Vagina (tissue), 2 donors: ENCODE results near the gene LMNTD2. TPM values are rescaled to one million over a fixed set of nuclear protein-coding genes. Genes with fewer than 3 reads are reported as not detected.

Experiments
- DNase-seq, 2 donors: peaks; one replicate each; pipeline ENCODE4 v3.0.0-alpha.2; 2017; ENCODE audit errors: extremely low spot score in 2 of 2
- H3K27ac ChIP-seq: fragments of 200-600 bp; sonication (generic); one replicate; pipeline ENCODE4 v1.5.1; 2019
- H3K27me3 ChIP-seq: fragments of 200-600 bp; sonication (generic); one replicate; pipeline ENCODE4 v1.5.1; 2019
- H3K36me3 ChIP-seq, 2 donors: fragments of 200-600 bp; sonication (generic); one replicate each; pipeline ENCODE4 v1.5.1; 2017 to 2019
- H3K4me1 ChIP-seq: fragments of 200-600 bp; sonication (generic); one replicate; pipeline ENCODE4 v1.5.1; 2019
- H3K4me3 ChIP-seq, 2 donors: fragments of 200-600 bp; sonication (generic); 1 replicate in 1 of 2; 2 replicates in 1 of 2; pipeline ENCODE4 v1.5.1; 2016 to 2019
- H3K9me3 ChIP-seq: fragments of 200-600 bp; sonication (generic); one replicate; pipeline ENCODE4 v1.5.1; 2019
- POLR2A ChIP-seq, 2 donors: fragments of 450-650 bp; IDR thresholded peaks; one replicate each; pipeline ENCODE4 v1.6.1; 2017; ENCODE audit warnings: antibody characterized with exemption in 2 of 2, mild to moderate bottlenecking in 2 of 2, moderate library complexity in 2 of 2
- POLR2AphosphoS5 ChIP-seq, 2 donors: sonication (generic); formaldehyde crosslinking; IDR thresholded peaks; one replicate each; pipeline ENCODE4 v1.9.0; 2017; ENCODE audit warnings: antibody characterized with exemption in 2 of 2, mild to moderate bottlenecking in 2 of 2, low read depth in 1 of 2; ENCODE audit not compliant: insufficient read depth in 1 of 2
- intact Hi-C: fragments of 100-400 bp; cut with DNase I; formaldehyde crosslinking; loops from one replicate; pipeline ENCODE4 v1.15.1; 2023
- total RNA-seq: library from RNA; depleted of rRNA; stranded (reverse); fragments of >200 nt; gene quantifications from one replicate; pipeline ENCODE4 v1.2.3, GENCODE V29; 2016
- TF ChIP-seq, protein P1 (sequence below), 3 experiments: fragments of 450-650 bp in 2 of 3; fragments of 200-600 bp in 1 of 3; sonication (generic) in 1 of 3; IDR thresholded peaks; one replicate each; pipeline ENCODE4 v1.5.1; 2017 to 2019; ENCODE audit warnings: antibody characterized with exemption in 3 of 3, mild to moderate bottlenecking in 2 of 3, moderate library complexity in 2 of 3

LMNTD2 gene
- total RNA-seq, 1 donor from 2014 or later: 1.7 TPM

GRCh38 chr11:569158-569885 is 8.8 kb upstream of the LMNTD2 start:
- TF ChIP-seq POLR2AphosphoS5 (IDR thresholded peaks at IDR 0.05; ENCODE audit: insufficient read depth in 1 of 2, low read depth in 1 of 2) (no peak), POLR2A (IDR thresholded peaks at IDR 0.05) (no peak)
- TF ChIP-seq, protein P1, sequence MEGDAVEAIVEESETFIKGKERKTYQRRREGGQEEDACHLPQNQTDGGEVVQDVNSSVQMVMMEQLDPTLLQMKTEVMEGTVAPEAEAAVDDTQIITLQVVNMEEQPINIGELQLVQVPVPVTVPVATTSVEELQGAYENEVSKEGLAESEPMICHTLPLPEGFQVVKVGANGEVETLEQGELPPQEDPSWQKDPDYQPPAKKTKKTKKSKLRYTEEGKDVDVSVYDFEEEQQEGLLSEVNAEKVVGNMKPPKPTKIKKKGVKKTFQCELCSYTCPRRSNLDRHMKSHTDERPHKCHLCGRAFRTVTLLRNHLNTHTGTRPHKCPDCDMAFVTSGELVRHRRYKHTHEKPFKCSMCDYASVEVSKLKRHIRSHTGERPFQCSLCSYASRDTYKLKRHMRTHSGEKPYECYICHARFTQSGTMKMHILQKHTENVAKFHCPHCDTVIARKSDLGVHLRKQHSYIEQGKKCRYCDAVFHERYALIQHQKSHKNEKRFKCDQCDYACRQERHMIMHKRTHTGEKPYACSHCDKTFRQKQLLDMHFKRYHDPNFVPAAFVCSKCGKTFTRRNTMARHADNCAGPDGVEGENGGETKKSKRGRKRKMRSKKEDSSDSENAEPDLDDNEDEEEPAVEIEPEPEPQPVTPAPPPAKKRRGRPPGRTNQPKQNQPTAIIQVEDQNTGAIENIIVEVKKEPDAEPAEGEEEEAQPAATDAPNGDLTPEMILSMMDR (IDR thresholded peaks at IDR 0.05): no peak
- peak overlapping the region; percentile 53 to 84 for H3K4me3 ChIP-seq
- no peaks in the 10 kb centered on the region for H3K27me3 ChIP-seq
- intact Hi-C loops: no loop called here
- no peaks in the 10 kb centered on the region for H3K9me3 ChIP-seq
- no peak for DNase-seq
- no peaks in the 10 kb centered on the region for H3K36me3 ChIP-seq
- H3K4me1 ChIP-seq: peaks cover 30% of the 10 kb centered on the region
- peak overlapping the region; percentile 81 for H3K27ac ChIP-seq

DNA sequence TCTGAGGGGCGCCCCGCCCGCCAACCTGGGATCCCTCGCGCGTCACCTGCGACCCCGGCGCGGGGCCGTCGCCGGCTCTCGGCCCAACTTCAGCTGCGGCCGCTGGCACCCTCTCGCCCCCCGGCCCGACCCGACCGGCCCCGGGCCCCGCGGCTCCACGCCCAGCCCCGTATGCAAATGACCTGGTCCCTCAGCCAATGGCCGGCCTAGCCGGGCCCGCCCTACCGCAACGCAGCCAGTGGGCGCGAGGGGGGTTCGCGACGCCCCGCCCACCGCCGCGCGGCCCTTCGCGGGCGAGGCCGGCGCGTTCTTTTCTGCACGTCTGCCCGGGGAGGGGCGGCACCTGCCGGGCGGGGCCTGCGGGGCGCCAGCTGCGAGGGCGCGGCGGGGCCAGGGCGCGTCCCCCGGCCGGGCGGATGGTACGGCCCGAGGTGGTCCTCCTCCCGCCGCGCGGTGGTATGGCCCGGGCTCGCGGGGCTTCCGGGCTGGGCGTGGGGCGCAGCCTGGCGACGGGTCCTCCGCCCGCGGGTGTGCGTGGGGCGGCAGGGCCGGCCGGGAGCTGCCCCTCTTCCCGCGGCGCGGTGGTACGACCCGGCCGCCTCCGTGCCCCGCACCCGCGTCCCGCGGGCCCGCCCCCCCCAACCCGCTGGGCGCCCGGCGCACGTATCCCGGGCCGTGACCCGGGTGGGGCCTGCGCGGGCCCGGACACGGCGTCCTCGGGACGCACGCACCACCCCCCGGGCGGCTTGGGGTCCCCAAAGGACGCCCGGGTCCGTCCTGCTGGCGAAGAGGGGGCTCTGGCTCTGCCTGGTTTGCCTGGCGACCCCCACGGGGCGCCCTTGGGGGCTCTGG is 8.0 kb upstream of the LMNTD2 start:
- Histone ChIP-seq H3K4me1 (peaks cover 25% of the 10 kb centered on the region), H3K27ac (peak overlapping the region; percentile 81), H3K36me3 (no peaks in the 10 kb centered on the region), H3K9me3 (no peaks in the 10 kb centered on the region), H3K4me3 (peak overlapping the region; percentile 53 to 84), H3K27me3 (no peaks in the 10 kb centered on the region)
- TF ChIP-seq, protein P1 (IDR thresholded peaks at IDR 0.05): no peak
- TF ChIP-seq POLR2AphosphoS5 (IDR thresholded peaks at IDR 0.05; ENCODE audit: insufficient read depth in 1 of 2, low read depth in 1 of 2) (no peak), POLR2A (IDR thresholded peaks at IDR 0.05) (peak in 1 of 2 donors; percentile 23)
- intact Hi-C loops: no loop called here
- DNase-seq: no peak

- no peak for DNase-seq
- TF ChIP-seq, protein P1 (IDR thresholded peaks at IDR 0.05): no peak
- TF ChIP-seq POLR2A (IDR thresholded peaks at IDR 0.05): no peak
- peak in 1 of 2 donors; percentile 23 for TF ChIP-seq POLR2AphosphoS5 (IDR thresholded peaks at IDR 0.05; ENCODE audit: insufficient read depth in 1 of 2, low read depth in 1 of 2)
- no peaks in the 10 kb centered on the region for H3K9me3 ChIP-seq
- peak overlapping the region; percentile 81 for H3K27ac ChIP-seq
- no peaks in the 10 kb centered on the region for H3K27me3 ChIP-seq
- peaks cover 25% of the 10 kb centered on the region for H3K4me1 ChIP-seq
- no peaks in the 10 kb centered on the region for H3K36me3 ChIP-seq
- intact Hi-C loops: no loop called here
- peak overlapping the region; percentile 53 to 84 for H3K4me3 ChIP-seq
Observed at GRCh38 chr11:567629-568292, 7.2 kb upstream of the LMNTD2 start.

GRCh38 chr11:567011-567628 is 6.6 kb upstream of the LMNTD2 start:
- no peak for DNase-seq
- H3K36me3 ChIP-seq: no peaks in the 10 kb centered on the region
- intact Hi-C loops: no loop called here
- no peaks in the 10 kb centered on the region for H3K27me3 ChIP-seq
- TF ChIP-seq POLR2AphosphoS5 (IDR thresholded peaks at IDR 0.05; ENCODE audit: insufficient read depth in 1 of 2, low read depth in 1 of 2) (no peak), POLR2A (IDR thresholded peaks at IDR 0.05) (no peak)
- TF ChIP-seq, protein P1 (IDR thresholded peaks at IDR 0.05): no peak
- H3K9me3 ChIP-seq: no peaks in the 10 kb centered on the region
- peak overlapping the region; percentile 81 for H3K27ac ChIP-seq
- peak overlapping the region in 1 of 2 donors; percentile 53 for H3K4me3 ChIP-seq
- peaks cover 29% of the 10 kb centered on the region for H3K4me1 ChIP-seq
